Effector memory CD4-positive, alpha-beta T cell (primary cell): ENCODE data around the gene STAB1.

Experiments
- DNase-seq, 3 donors: peaks; one replicate each; pipeline ENCODE4 v3.0.0-alpha.2; 2020
- H3K27ac ChIP-seq: 2 replicates; pipeline ENCODE4 v1.7.0; 2013; ENCODE audit warnings: mild to moderate bottlenecking, low read length, moderate library complexity; ENCODE audit not compliant: insufficient read depth, poor library complexity, severe bottlenecking
- H3K27me3 ChIP-seq: replicated peaks from 2 replicates; pipeline ENCODE4 v1.7.0; 2013; ENCODE audit warnings: mild to moderate bottlenecking, low read length; ENCODE audit not compliant: insufficient read depth, control insufficient read depth, poor library complexity, severe bottlenecking
- H3K36me3 ChIP-seq: 2 replicates; pipeline ENCODE4 v1.7.0; 2013; ENCODE audit warnings: mild to moderate bottlenecking, low read length, moderate library complexity; ENCODE audit not compliant: control insufficient read depth, insufficient read depth
- H3K4me1 ChIP-seq: 2 replicates; pipeline ENCODE4 v1.7.0; 2013; ENCODE audit warnings: low read length, mild to moderate bottlenecking; ENCODE audit not compliant: control insufficient read depth, insufficient read depth, poor library complexity, severe bottlenecking
- H3K4me3 ChIP-seq: 2 replicates; pipeline ENCODE4 v1.7.0; 2013; ENCODE audit warnings: low read length, low read depth, mild to moderate bottlenecking; ENCODE audit not compliant: insufficient read depth, poor library complexity, severe bottlenecking
- H3K9me3 ChIP-seq: 2 replicates; pipeline ENCODE4 v1.7.0; 2013; ENCODE audit warnings: mild to moderate bottlenecking, low read length, moderate library complexity; ENCODE audit not compliant: control insufficient read depth

The STAB1 gene

GRCh38 chr3:52498137-52499054, 3.3 kb downstream of the STAB1 start:
- H3K36me3 ChIP-seq: peaks cover 4% of the 10 kb centered on the region
- no peak overlapping the region for H3K4me3 ChIP-seq
- H3K27ac ChIP-seq: no peak overlapping the region
- H3K27me3 ChIP-seq: no peaks in the 10 kb centered on the region
- H3K9me3 ChIP-seq: no peaks in the 10 kb centered on the region
- no peaks in the 10 kb centered on the region for H3K4me1 ChIP-seq
- no peak for DNase-seq

DNA sequence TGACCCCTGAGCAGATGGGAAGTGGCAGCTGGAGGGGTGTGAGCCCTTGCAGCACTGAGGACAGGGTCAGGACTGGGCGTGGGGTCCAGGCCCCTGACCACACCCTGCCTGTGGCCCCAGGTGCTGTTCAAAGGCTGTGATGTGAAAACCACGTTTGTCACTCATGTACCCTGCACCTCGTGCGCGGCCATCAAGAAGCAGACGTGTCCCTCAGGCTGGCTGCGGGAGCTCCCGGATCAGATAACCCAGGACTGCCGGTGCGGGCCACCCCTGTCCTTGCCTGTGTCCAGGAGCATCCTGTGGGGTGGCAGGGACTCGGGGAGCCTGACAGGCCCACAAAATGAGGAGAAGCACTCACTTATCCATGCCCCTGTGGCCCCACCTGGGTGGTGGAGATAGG, 5.9 kb downstream of the STAB1 start:
- Histone ChIP-seq H3K27me3 (no peaks in the 10 kb centered on the region), H3K4me1 (no peaks in the 10 kb centered on the region), H3K4me3 (no peak overlapping the region), H3K9me3 (no peaks in the 10 kb centered on the region), H3K36me3 (no peaks in the 10 kb centered on the region), H3K27ac (no peak overlapping the region)
- no peak for DNase-seq

DNA sequence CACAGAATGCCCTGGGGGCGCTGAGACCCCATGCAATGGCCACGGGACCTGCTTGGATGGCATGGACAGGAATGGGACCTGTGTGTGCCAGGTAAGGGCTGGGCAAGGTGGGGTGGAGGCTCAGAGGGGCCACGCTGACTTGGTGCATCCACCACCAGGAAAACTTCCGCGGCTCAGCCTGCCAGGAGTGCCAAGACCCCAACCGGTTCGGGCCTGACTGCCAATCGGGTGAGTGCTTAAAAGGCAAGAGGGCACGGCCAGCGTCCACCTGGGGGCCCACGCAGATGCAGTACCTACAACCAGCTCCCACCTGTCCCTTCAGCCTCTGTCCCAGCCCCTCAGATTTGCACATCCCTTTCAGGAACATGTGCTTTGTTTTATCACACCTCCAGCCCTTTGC, 6.9 kb downstream of the STAB1 start:
- Histone ChIP-seq H3K4me3 (no peak overlapping the region), H3K36me3 (no peaks in the 10 kb centered on the region), H3K9me3 (no peaks in the 10 kb centered on the region), H3K27me3 (no peaks in the 10 kb centered on the region), H3K27ac (no peak overlapping the region), H3K4me1 (no peaks in the 10 kb centered on the region)
- DNase-seq: no peak

DNA sequence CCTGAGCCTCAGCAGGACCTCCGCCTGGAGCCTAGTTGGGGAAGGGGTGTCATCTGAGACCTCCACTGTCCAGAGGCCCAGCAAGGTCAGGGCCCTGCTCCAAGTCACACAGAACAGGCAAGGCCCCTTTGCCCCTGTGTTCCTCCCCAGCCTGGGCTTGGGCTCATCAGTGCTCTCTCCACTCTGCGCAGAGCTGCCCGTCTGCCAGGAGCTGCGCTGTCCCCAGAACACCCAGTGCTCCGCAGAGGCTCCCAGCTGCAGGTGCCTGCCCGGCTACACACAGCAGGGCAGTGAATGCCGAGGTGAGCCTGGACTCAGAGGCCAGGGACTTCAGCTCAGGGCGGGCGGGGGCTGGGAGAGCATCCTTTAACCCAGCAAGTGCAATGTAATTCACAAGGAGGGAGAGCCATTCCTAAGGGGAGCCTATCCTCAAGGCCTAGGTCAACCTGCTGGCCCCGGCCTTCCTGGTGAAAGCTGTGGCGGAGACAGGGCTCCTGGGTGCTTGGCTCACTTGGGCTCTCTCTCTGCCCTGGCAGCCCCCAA, 7.7 kb downstream of the STAB1 start:
- H3K27me3 ChIP-seq: no peaks in the 10 kb centered on the region
- no peak overlapping the region for H3K4me3 ChIP-seq
- no peaks in the 10 kb centered on the region for H3K4me1 ChIP-seq
- H3K9me3 ChIP-seq: no peaks in the 10 kb centered on the region
- DNase-seq: no peak
- no peaks in the 10 kb centered on the region for H3K36me3 ChIP-seq
- no peak overlapping the region for H3K27ac ChIP-seq

DNA sequence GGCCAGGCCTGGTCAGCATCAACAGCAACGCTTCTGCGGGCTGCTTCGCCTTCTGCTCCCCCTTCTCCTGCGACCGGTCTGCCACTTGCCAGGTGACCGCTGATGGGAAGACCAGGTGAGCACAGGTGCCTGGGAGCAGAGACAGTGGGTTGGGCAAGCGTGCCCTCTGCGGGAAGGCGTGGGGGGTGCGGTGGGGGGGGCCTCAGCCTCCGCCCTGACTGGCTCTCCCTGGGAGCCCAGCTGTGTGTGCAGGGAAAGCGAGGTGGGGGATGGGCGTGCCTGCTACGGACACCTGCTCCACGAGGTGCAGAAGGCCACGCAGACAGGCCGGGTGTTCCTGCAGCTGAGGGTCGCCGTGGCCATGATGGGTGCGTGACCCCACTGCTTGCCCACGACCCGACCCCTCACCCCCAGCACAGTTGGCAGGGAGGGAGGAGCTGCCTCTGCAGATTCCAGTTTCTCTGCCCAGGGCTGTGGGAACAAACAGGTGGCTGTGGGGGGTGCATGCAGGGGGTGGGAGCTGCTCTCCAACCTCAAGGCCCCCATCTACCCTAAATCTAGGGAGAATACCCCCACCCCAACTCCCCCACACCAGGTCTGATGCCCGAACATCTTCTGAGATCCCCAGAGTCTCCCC, 8.8 kb downstream of the STAB1 start:
- Histone ChIP-seq H3K36me3 (no peaks in the 10 kb centered on the region), H3K4me1 (no peaks in the 10 kb centered on the region), H3K9me3 (no peaks in the 10 kb centered on the region), H3K27ac (no peak overlapping the region), H3K4me3 (no peak overlapping the region), H3K27me3 (no peaks in the 10 kb centered on the region)
- DNase-seq: no peak

DNA sequence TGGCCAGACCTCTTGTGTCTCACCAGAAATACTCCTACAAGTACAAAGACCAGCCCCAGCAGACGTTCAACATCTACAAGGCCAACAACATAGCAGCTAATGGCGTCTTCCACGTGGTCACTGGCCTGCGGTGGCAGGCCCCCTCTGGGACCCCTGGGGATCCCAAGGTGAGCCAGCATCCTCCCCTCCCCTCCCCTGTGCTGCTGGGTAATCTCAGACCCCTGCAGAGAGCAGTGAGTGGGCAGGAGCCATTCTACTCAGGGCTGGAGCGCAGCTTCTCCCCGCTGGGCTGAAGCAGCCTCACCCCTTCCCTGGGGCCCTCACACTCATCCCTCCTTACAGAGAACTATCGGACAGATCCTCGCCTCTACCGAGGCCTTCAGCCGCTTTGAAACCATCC, 9.8 kb downstream of the STAB1 start:
- Histone ChIP-seq H3K4me3 (no peak overlapping the region), H3K4me1 (no peaks in the 10 kb centered on the region), H3K27ac (no peak overlapping the region), H3K36me3 (no peaks in the 10 kb centered on the region), H3K27me3 (no peaks in the 10 kb centered on the region), H3K9me3 (no peaks in the 10 kb centered on the region)
- DNase-seq: no peak

DNA sequence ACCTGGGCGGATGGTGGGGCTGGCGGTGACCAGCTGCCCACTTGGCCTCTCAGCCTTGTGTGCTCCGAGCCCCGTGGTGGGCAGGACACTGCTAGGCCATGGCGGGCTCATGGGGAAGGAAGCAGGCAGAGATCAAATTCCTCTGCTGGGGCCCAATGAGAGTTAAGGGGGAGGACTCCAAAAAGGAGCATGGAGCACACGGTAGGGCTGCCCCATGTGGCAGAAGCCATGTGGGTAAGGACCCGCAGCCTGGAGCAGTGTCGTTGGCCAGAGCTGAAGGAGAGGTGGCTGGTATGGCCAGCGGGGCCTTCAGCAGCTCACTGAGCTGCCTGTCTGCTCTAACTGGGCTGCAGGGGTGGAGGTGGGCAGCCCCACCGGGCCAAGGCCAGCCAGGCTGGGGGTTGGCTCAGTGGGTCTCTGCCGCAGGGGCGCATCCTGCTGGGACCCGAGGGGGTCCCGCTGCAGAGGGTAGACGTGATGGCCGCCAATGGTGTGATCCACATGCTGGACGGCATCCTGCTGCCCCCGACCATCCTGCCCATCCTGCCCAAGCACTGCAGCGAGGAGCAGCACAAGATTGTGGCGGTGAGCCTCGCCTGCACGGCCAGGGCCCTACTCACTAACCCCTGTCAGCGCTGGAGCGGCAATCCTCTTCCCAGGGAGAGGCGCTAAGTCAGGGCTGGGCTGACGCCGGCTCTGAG, 11.3 kb downstream of the STAB1 start:
- H3K4me3 ChIP-seq: no peak overlapping the region
- H3K27ac ChIP-seq: no peak overlapping the region
- DNase-seq: no peak
- H3K36me3 ChIP-seq: no peaks in the 10 kb centered on the region
- no peaks in the 10 kb centered on the region for H3K4me1 ChIP-seq
- H3K9me3 ChIP-seq: no peaks in the 10 kb centered on the region
- no peaks in the 10 kb centered on the region for H3K27me3 ChIP-seq

DNA sequence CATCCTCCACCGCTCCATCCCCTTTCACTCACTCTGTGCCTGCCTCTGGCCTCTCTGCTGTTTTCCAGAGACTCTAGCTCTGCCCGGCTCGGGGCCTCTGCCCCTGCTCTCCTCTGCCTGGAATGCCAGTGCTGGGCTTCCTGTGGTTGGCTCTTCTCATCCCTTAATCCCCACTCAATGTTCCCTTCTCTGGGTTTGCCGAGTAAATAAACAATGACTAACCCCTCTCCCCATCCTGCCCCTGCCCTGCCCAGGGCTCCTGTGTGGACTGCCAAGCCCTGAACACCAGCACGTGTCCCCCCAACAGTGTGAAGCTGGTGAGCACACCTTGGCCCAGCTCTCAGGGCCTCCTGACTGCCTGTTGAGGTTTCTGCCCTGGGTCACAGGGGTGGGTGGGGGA, 12.2 kb downstream of the STAB1 start:
- H3K27ac ChIP-seq: no peak overlapping the region
- H3K9me3 ChIP-seq: no peaks in the 10 kb centered on the region
- H3K4me1 ChIP-seq: no peaks in the 10 kb centered on the region
- no peaks in the 10 kb centered on the region for H3K36me3 ChIP-seq
- no peak overlapping the region for H3K4me3 ChIP-seq
- no peak for DNase-seq
- no peaks in the 10 kb centered on the region for H3K27me3 ChIP-seq

DNA sequence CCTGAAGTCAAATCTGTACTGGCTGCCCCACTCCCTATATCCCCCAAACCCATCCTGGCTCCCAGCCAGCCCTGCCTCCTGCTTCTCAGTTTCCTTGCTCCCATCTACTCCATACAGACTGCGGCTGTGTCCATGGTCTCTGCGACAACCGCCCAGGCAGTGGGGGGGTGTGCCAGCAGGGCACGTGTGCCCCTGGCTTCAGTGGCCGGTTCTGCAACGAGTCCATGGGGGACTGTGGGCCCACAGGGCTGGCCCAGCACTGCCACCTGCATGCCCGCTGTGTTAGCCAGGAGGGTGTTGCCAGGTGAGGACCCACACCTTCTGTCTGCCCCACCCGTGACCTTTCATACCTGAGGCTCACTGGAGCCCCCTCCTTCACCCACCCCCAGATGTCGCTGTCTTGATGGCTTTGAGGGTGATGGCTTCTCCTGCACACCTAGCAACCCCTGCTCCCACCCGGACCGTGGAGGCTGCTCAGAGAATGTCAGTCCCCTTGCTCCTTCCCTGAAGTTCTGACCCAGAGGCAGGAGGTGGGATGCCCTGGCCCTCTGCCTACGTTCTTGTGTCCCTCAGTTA, 14.7 kb downstream of the STAB1 start:
- H3K27me3 ChIP-seq: no peaks in the 10 kb centered on the region
- no peaks in the 10 kb centered on the region for H3K36me3 ChIP-seq
- no peaks in the 10 kb centered on the region for H3K4me1 ChIP-seq
- no peak overlapping the region for H3K27ac ChIP-seq
- no peaks in the 10 kb centered on the region for H3K9me3 ChIP-seq
- no peak for DNase-seq
- H3K4me3 ChIP-seq: no peak overlapping the region
